ENCODE results near the gene AP2A2. TPM values are rescaled to one million over a fixed set of nuclear protein-coding genes. Genes with fewer than 3 reads are reported as not detected.

Gene AP2A2
- polyA plus RNA-seq, 3 donors: 5.7 to 61.0 (median 8.2) TPM

GRCh38 chr11:985848-986247 lies 60.2 kb downstream of the AP2A2 start:
- Histone ChIP-seq H3K27me3 (ENCODE audit: control insufficient read depth in 2 of 2, insufficient read depth in 2 of 2, low read length in 2 of 2) (no peaks in the 10 kb centered on the region), H3K4me2 (replicated peaks; ENCODE audit: extremely low read depth, low read length, poor library complexity, severe bottlenecking) (no peak overlapping the region), H3K79me2 (ENCODE audit: insufficient read depth, low read length) (no peaks in the 10 kb centered on the region), H3K27ac (ENCODE audit: low read depth in 1 of 2, low read length in 2 of 2) (no peak overlapping the region), H3K4me3 (replicated peaks in 1 of 3; ENCODE audit: low read depth in 2 of 3, low read length in 3 of 3) (no peak overlapping the region), H4K20me1 (ENCODE audit: insufficient read depth, low read length) (peaks cover 11% of the 10 kb centered on the region), H2AFZ (ENCODE audit: insufficient read depth, low read depth, low read length, poor library complexity, severe bottlenecking) (no peak overlapping the region), H3K4me1 (ENCODE audit: control insufficient read depth in 1 of 2, insufficient read depth in 2 of 2, low read length in 2 of 2) (no peaks in the 10 kb centered on the region), H3K9me3 (replicated peaks in 1 of 2; ENCODE audit: control insufficient read depth in 1 of 2, insufficient read depth in 1 of 2, low read length in 2 of 2) (no peaks in the 10 kb centered on the region), H3K36me3 (replicated peaks in 1 of 2; ENCODE audit: control insufficient read depth in 1 of 2, insufficient read depth in 2 of 2, low read length in 2 of 2) (peaks cover 77 to 94% of the 10 kb centered on the region in 2 donors), H3K9ac (ENCODE audit: insufficient read depth, low read length, poor library complexity, severe bottlenecking) (no peak overlapping the region)
- peaks cover 81 to 94% of the 10 kb centered on the region in 2 donors for H3K36me3 Mint-ChIP-seq
- TF ChIP-seq CTCF (IDR thresholded peaks at IDR 0.05): no peak
- H3K4me1 Mint-ChIP-seq: no peaks in the 10 kb centered on the region
- H3K27me3 Mint-ChIP-seq (ENCODE audit: low read depth in 3 of 3): no peaks in the 10 kb centered on the region
- DNase-seq: no peak
- H3K9me3 Mint-ChIP-seq: no peaks in the 10 kb centered on the region
- WGBS (ENCODE audit: insufficient coverage): 97% methylated on average over 20 of the region's 20 CpGs
- H3K4me3 Mint-ChIP-seq: no peak overlapping the region
- H3K27ac Mint-ChIP-seq: no peak overlapping the region
- intact Hi-C loops (cut with micrococcal nuclease): no loop called here

- Histone ChIP-seq H3K27ac (ENCODE audit: low read depth in 1 of 2, low read length in 2 of 2) (no peak overlapping the region), H3K9me3 (replicated peaks in 1 of 2; ENCODE audit: control insufficient read depth in 1 of 2, insufficient read depth in 1 of 2, low read length in 2 of 2) (no peaks in the 10 kb centered on the region), H2AFZ (ENCODE audit: insufficient read depth, low read depth, low read length, poor library complexity, severe bottlenecking) (no peak overlapping the region), H3K4me1 (ENCODE audit: control insufficient read depth in 1 of 2, insufficient read depth in 2 of 2, low read length in 2 of 2) (no peaks in the 10 kb centered on the region), H3K36me3 (replicated peaks in 1 of 2; ENCODE audit: control insufficient read depth in 1 of 2, insufficient read depth in 2 of 2, low read length in 2 of 2) (peaks cover 76 to 94% of the 10 kb centered on the region in 2 donors), H4K20me1 (ENCODE audit: insufficient read depth, low read length) (peaks cover 11% of the 10 kb centered on the region), H3K79me2 (ENCODE audit: insufficient read depth, low read length) (no peaks in the 10 kb centered on the region), H3K4me3 (replicated peaks in 1 of 3; ENCODE audit: low read depth in 2 of 3, low read length in 3 of 3) (no peak overlapping the region), H3K27me3 (ENCODE audit: control insufficient read depth in 2 of 2, insufficient read depth in 2 of 2, low read length in 2 of 2) (no peaks in the 10 kb centered on the region), H3K4me2 (replicated peaks; ENCODE audit: extremely low read depth, low read length, poor library complexity, severe bottlenecking) (no peak overlapping the region), H3K9ac (ENCODE audit: insufficient read depth, low read length, poor library complexity, severe bottlenecking) (no peak overlapping the region)
- H3K4me1 Mint-ChIP-seq: no peaks in the 10 kb centered on the region
- DNase-seq: no peak
- H3K27ac Mint-ChIP-seq: no peak overlapping the region
- 93% methylated on average over 28 of the region's 28 CpGs for WGBS (ENCODE audit: insufficient coverage)
- intact Hi-C loops (cut with micrococcal nuclease): no loop called here
- TF ChIP-seq CTCF (IDR thresholded peaks at IDR 0.05): no peak
- no peaks in the 10 kb centered on the region for H3K9me3 Mint-ChIP-seq
- peaks cover 81 to 94% of the 10 kb centered on the region in 2 donors for H3K36me3 Mint-ChIP-seq
- no peak overlapping the region for H3K4me3 Mint-ChIP-seq
- no peaks in the 10 kb centered on the region for H3K27me3 Mint-ChIP-seq (ENCODE audit: low read depth in 3 of 3)
Measured at GRCh38 chr11:986270-986951, 60.7 kb downstream of the AP2A2 start.

Measured in CD14-positive monocyte (primary cell).